K562 (cell line): ENCODE data around the gene FST. TPM values are rescaled to one million over a fixed set of nuclear protein-coding genes. Genes with fewer than 3 reads are reported as not detected.

Experiments
- ATAC-seq: fragments of 200-7000 bp; cut with Tn5 transposase; 3 replicates; pipeline ENCODE4 v1.9.1; 2020; ENCODE audit warnings: moderate library complexity
- BruUV-seq: library from RNA; stranded (reverse); fragments of 400-500 nt; replicated peaks from 2 replicates; lab custom pipeline; 2021; lab: Mats Ljungman, UMichigan
- CTCF ChIA-PET: fragments of 300-600 bp; formaldehyde crosslinking; extraction: SDS; loops from one replicate; lab custom pipeline; 2021; ENCODE audit warnings: low intra/inter-chr PET ratio; lab: Yijun Ruan, JAX
- POLR2A ChIA-PET: fragments of 300-600, 350-650 bp; sonication (Branson Sonifier 250); formaldehyde crosslinking; extraction: SDS; loops from one replicate; lab custom pipeline; 2021; ENCODE audit warnings: antibody characterized with exemption, inconsistent platforms; lab: Yijun Ruan, JAX
- DNase-seq, 4 experiments: peaks; one replicate each; pipeline versions ENCODE4 v3.0.0 to v3.0.0-alpha.2; 2011 to 2018; ENCODE audit warnings: low spot score in 3 of 4, mixed read lengths in 3 of 4; ENCODE audit errors: extremely low read depth in 1 of 4
- FAIRE-seq: peaks from 2 replicates; lab custom pipeline; 2011; peaks lifted over from hg19 to GRCh38; lab: Jason Lieb, UNC
- H2AFZ ChIP-seq: 2 replicates; pipeline ENCODE4 v1.6.0; 2011; ENCODE audit warnings: low read depth, low read length, control low read depth, inconsistent platforms
- H3K27ac ChIP-seq: fragments of 200-600 bp; 3 replicates; pipeline ENCODE4 v1.8.0; 2011; ENCODE audit warnings: low read depth, mild to moderate bottlenecking, control low read depth, inconsistent platforms, low read length, moderate library complexity, mixed read lengths; ENCODE audit errors: extremely low read depth
- H3K27me3 ChIP-seq, 2 experiments: fragments of 300-600 bp in 1 of 2; 2 replicates in 1 of 2; 3 replicates in 1 of 2; pipeline versions ENCODE4 v1.6.0 to v1.8.0; 2011; ENCODE audit warnings: inconsistent platforms in 2 of 2, low read length in 2 of 2, mild to moderate bottlenecking in 1 of 2, mixed read lengths in 1 of 2, moderate library complexity in 1 of 2; ENCODE audit not compliant: control insufficient read depth in 2 of 2, insufficient read depth in 2 of 2
- H3K36me3 ChIP-seq: fragments of 300-600 bp; 3 replicates; pipeline ENCODE4 v1.8.0; 2011; ENCODE audit warnings: mild to moderate bottlenecking, low read length, inconsistent platforms; ENCODE audit not compliant: control insufficient read depth, insufficient read depth
- H3K4me1 ChIP-seq, 2 experiments: fragments of 200-600 bp in 1 of 2; replicated peaks in 1 of 2; 2 replicates in 1 of 2; 3 replicates in 1 of 2; pipeline versions ENCODE4 v1.5.1 to v1.8.0; 2011; ENCODE audit warnings: inconsistent platforms in 2 of 2, low read length in 2 of 2, mild to moderate bottlenecking in 1 of 2, mixed read lengths in 1 of 2, moderate library complexity in 1 of 2; ENCODE audit not compliant: control insufficient read depth in 2 of 2, insufficient read depth in 2 of 2
- H3K4me2 ChIP-seq: 2 replicates; pipeline ENCODE4 v1.6.1; 2011; ENCODE audit warnings: low read length, control low read depth, inconsistent platforms, mixed read lengths; ENCODE audit not compliant: insufficient read depth
- H3K4me3 ChIP-seq: fragments of 200-600 bp; sonication (generic), shearing (Covaris generic); 2 replicates; pipeline ENCODE4 v1.5.1; 2016; ENCODE audit warnings: control low read depth, inconsistent platforms
- H3K79me2 ChIP-seq: fragments of 200-600 bp; 3 replicates; pipeline ENCODE4 v1.8.0; 2011; ENCODE audit warnings: low read length, inconsistent platforms; ENCODE audit not compliant: control insufficient read depth, insufficient read depth
- H3K9ac ChIP-seq, 2 experiments: 2 replicates each; pipeline versions ENCODE4 v1.6.0 to v1.6.1; 2011; ENCODE audit warnings: low read depth in 2 of 2, low read length in 2 of 2, control low read depth in 1 of 2, inconsistent platforms in 1 of 2, mild to moderate bottlenecking in 1 of 2, mixed read lengths in 1 of 2; ENCODE audit not compliant: insufficient read depth in 1 of 2
- H3K9me1 ChIP-seq: one replicate; pipeline ENCODE4 v1.6.0; 2011; ENCODE audit warnings: inconsistent platforms, mild to moderate bottlenecking, low read length, moderate library complexity; ENCODE audit not compliant: control insufficient read depth, insufficient read depth
- H3K9me3 ChIP-seq: replicated peaks from 2 replicates; pipeline ENCODE4 v1.5.1; 2011; ENCODE audit warnings: low read depth, low read length, inconsistent platforms; ENCODE audit not compliant: control insufficient read depth, insufficient read depth
- H4K20me1 ChIP-seq: replicated peaks from 2 replicates; pipeline ENCODE4 v1.6.1; 2011; ENCODE audit warnings: low read length, inconsistent platforms, mixed read lengths; ENCODE audit not compliant: control insufficient read depth, insufficient read depth
- BRF1 ChIP-seq: IDR thresholded peaks from 3 replicates; pipeline ENCODE4 v1.6.1; 2011; ENCODE audit warnings: borderline replicate concordance, mild to moderate bottlenecking; ENCODE audit not compliant: insufficient read length; ENCODE audit errors: extremely low read depth
- HCFC1 ChIP-seq: IDR thresholded peaks from 2 replicates; pipeline ENCODE4 v1.6.1; 2012; ENCODE audit warnings: low read depth, low read length, improper control_type of control experiment
- KDM2B ChIP-seq: fragments of 250-450 bp; sonication (Bioruptor Pico); IDR thresholded peaks from 2 replicates; pipeline ENCODE4 v1.8.0; 2021; ENCODE audit warnings: mild to moderate bottlenecking, moderate library complexity
- LEF1 ChIP-seq: fragments of 450-650 bp; IDR thresholded peaks from 2 replicates; pipeline ENCODE4 v1.6.1; 2016; ENCODE audit warnings: mild to moderate bottlenecking
- MAFK ChIP-seq: IDR thresholded peaks from 2 replicates; pipeline ENCODE4 v1.6.1; 2011; ENCODE audit warnings: low read length, improper control_type of control experiment
- PTRF ChIP-seq: fragments of 450-650 bp; IDR thresholded peaks from 2 replicates; pipeline ENCODE4 v1.6.1; 2016; ENCODE audit warnings: mild to moderate bottlenecking, missing genetic modification characterization, missing compliant biosample characterization
- PURB ChIP-seq: sonication (generic); formaldehyde crosslinking; IDR thresholded peaks from 2 replicates; pipeline ENCODE4 v1.9.0; 2021; ENCODE audit warnings: low read depth, mild to moderate bottlenecking, missing genetic modification reagents
- RAD21 ChIP-seq, 2 experiments: fragments of 250-450 bp in 1 of 2; fragments of 450-650 bp in 1 of 2; sonication (Bioruptor Pico) in 1 of 2; formaldehyde crosslinking in 1 of 2; IDR thresholded peaks in 1 of 2; conservative IDR thresholded peaks in 1 of 2; 2 replicates each; pipeline versions ENCODE4 v1.4.0 to v1.8.0; 2020 to 2022; ENCODE audit warnings: mild to moderate bottlenecking in 2 of 2, moderate library complexity in 1 of 2
- RBM17 ChIP-seq: fragments of 200-400 bp; formaldehyde crosslinking; IDR thresholded peaks from 2 replicates; pipeline ENCODE4 v1.6.1; 2017; ENCODE audit warnings: low read depth, mild to moderate bottlenecking, low read length, borderline replicate concordance
- XRCC4 ChIP-seq: IDR thresholded peaks from one replicate; pipeline ENCODE4 v1.6.1; 2011; ENCODE audit not compliant: insufficient read depth, insufficient read length; ENCODE audit errors: extremely low read depth
- ZFPM2 ChIP-seq: fragments of 250-450 bp; sonication (Bioruptor Pico); IDR thresholded peaks from 2 replicates; pipeline ENCODE4 v1.5.1; 2022; ENCODE audit warnings: mild to moderate bottlenecking
- ZNF174 ChIP-seq: fragments of 250-450 bp; sonication (Bioruptor Pico); IDR thresholded peaks from 2 replicates; pipeline ENCODE4 v1.4.0; 2020; ENCODE audit warnings: mild to moderate bottlenecking
- ZNF79 ChIP-seq: fragments of 250-450 bp; sonication (Bioruptor Pico); IDR thresholded peaks from 2 replicates; pipeline ENCODE4 v1.4.0; 2020; ENCODE audit warnings: low read depth, mild to moderate bottlenecking, moderate library complexity
- WGBS: fragments of 100-300 bp; shearing (Covaris generic); methylation state at CpG from one replicate; pipeline ENCODE4 v1.1.6; 2016; ENCODE audit warnings: low coverage, mixed read lengths; ENCODE audit not compliant: insufficient coverage; ENCODE audit errors: missing lambda C conversion rate; 5-methylcytosine and 5-hydroxymethylcytosine counted together
- in situ Hi-C: fragments of 300-500 bp; cut with MboI; formaldehyde crosslinking; loops from 4 replicates; pipeline ENCODE4 v1.15.0; 2018; ENCODE audit warnings: inconsistent platforms, mixed read lengths
- intact Hi-C: fragments of 100-400 bp; cut with micrococcal nuclease; formaldehyde crosslinking; loops from 2 replicates; pipeline ENCODE4 v1.14.2; 2022
- polyA plus RNA-seq, 8 experiments: library from polyadenylated mRNA; depleted of rRNA in 4 of 8; stranded (reverse) in 5 of 8; unstranded in 3 of 8; fragments of >200 nt; fragmentation: Nextera tagmentation in 2 of 8; fragmentation: Illumina TruSeq in 1 of 8; extraction: Ambion mirVana in 2 of 8; extraction: Trizol in 1 of 8; gene quantifications; 2 replicates each; pipeline versions ENCODE4 v1.2.1 to v1.2.3, GENCODE V29; 2011 to 2014; ENCODE audit warnings: inconsistent platforms in 1 of 8, missing spikeins in 1 of 8
- total RNA-seq, 7 experiments: library from RNA; depleted of rRNA in 6 of 7; stranded (reverse); fragments of >200 nt in 6 of 7; fragmentation: Illumina TruSeq in 2 of 7; extraction: Trizol in 2 of 7; gene quantifications; 2 replicates each; pipeline versions ENCODE4 v1.2.1 to v1.2.3, GENCODE V29; 2011 to 2021; ENCODE audit warnings: low replicate concordance in 1 of 7
- TF ChIP-seq, protein P1 (sequence below): fragments of 450-650 bp; formaldehyde crosslinking; IDR thresholded peaks from 2 replicates; pipeline ENCODE4 v1.4.0; 2022; ENCODE audit warnings: missing genetic modification characterization
- TF ChIP-seq, protein P2 (sequence below): fragments of 250-450 bp; sonication (Bioruptor Pico); IDR thresholded peaks from 2 replicates; pipeline ENCODE4 v1.5.0; 2021; ENCODE audit warnings: mild to moderate bottlenecking, borderline replicate concordance
- TF ChIP-seq, protein P3 (sequence below), 3 experiments: IDR thresholded peaks in 2 of 3; conservative IDR thresholded peaks in 1 of 3; 2 replicates each; pipeline ENCODE4 v1.5.1; 2011 to 2012; ENCODE audit warnings: low read length in 3 of 3, mild to moderate bottlenecking in 3 of 3, control low read depth in 2 of 3, improper control_type of control experiment in 1 of 3, inconsistent platforms in 1 of 3, low read depth in 1 of 3, mixed read lengths in 1 of 3, moderate library complexity in 1 of 3; ENCODE audit not compliant: insufficient read depth in 2 of 3

The FST gene
- total and polyA plus RNA-seq, 9 of the 15 experiments (the other 6 are each of a cell fraction or from before 2014, with no cell fraction given), result 0.03 to 0.27 TPM; not detected in 7

DNA sequence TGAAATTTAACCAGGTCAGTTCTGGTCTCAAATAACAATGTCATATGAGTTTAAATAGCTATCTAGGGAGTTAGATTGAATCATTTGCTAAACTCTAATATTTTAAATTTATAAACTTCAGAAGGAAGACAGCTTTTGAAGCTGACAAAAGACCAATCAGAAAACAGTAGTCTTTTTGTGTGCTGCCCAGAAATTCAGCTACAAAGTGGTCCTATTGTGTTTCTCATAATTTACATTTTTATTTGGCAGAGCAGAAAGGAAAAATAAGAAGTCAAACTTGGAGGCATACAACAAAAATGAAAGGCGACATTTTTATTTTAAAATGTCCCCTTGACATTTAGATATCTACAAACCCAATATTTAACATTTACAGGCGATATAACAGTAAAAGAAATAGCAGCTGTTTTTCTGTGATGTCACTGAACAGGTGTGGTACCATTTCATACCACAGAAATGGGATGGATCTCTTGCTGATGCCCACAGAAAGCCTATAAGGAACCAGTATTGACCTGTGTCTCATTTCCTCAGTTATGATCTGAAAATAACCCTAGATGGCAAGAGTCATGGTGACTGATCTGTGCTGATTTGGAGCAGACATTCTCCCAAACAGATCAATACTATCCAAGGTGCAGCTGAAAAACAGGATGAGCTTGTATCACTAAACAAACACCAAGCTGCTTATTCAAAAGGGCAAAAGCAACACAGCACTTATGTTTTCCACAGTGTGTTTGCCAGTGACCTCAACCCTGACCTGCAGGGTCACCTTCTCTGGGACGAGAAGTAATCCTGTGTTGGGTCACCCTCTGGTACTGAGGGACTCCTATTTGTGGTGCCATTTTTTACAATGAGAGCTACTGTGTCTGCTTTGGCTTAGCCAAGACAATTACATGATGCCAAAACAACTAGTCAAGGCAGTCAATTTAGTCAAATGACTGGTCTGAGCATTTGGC lies 3.6 kb upstream of the FST start:
- Histone ChIP-seq H3K27ac (no peak overlapping the region), H3K9me3 (no peaks in the 10 kb centered on the region), H2AFZ (no peak overlapping the region), H3K4me2 (no peak overlapping the region), H3K4me3 (no peak overlapping the region), H3K27me3 (peaks cover 10 to 17% of the 10 kb centered on the region in 2 experiments), H3K79me2 (no peaks in the 10 kb centered on the region), H3K9me1 (no peaks in the 10 kb centered on the region), H3K36me3 (no peaks in the 10 kb centered on the region), H4K20me1 (peaks cover 7% of the 10 kb centered on the region), H3K9ac (no peak overlapping the region), H3K4me1 (peaks cover 0 to 21% of the 10 kb centered on the region in 2 experiments; a peak in 2 of 5 replicates)
- in situ Hi-C loops (no loop called here), intact Hi-C loops (loop anchor here (5.0 kb wide), 1 partner anchor 755 kb away; no protein-coding TSS in a partner anchor)
- no peak for ATAC-seq
- no peak for FAIRE-seq
- CTCF ChIA-PET, result no interaction called here
- no TSS peak for BruUV-seq
- POLR2A ChIA-PET, result interaction anchor here (0.7 to 0.8 kb wide), 2 partner anchors 29 to 415 kb away, joined by 3 read pairs; no protein-coding TSS in a partner anchor
- TF ChIP-seq RBM17 (no peak), KDM2B (CRISPR knock-in tag) (no peak), PTRF (tag) (no peak), PURB (CRISPR knock-in tag) (no peak), BRF1 (no peak), ZNF174 (CRISPR knock-in tag) (no peak), MAFK (no peak), ZFPM2 (CRISPR knock-in tag) (no peak), RAD21 (CRISPR knock-in tag; conservative IDR thresholded peaks at IDR 0.05 in 1 of 2, IDR thresholded peaks at IDR 0.05 in 1 of 2) (no peak), ZNF79 (CRISPR knock-in tag) (no peak), HCFC1 (no peak), XRCC4 (no peak), LEF1 (no peak)
- TF ChIP-seq, protein P1, sequence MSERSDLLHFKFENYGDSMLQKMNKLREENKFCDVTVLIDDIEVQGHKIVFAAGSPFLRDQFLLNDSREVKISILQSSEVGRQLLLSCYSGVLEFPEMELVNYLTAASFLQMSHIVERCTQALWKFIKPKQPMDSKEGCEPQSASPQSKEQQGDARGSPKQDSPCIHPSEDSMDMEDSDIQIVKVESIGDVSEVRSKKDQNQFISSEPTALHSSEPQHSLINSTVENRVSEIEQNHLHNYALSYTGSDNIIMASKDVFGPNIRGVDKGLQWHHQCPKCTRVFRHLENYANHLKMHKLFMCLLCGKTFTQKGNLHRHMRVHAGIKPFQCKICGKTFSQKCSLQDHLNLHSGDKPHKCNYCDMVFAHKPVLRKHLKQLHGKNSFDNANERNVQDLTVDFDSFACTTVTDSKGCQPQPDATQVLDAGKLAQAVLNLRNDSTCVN (CRISPR knock-in tag), result no peak
- TF ChIP-seq, protein P2, sequence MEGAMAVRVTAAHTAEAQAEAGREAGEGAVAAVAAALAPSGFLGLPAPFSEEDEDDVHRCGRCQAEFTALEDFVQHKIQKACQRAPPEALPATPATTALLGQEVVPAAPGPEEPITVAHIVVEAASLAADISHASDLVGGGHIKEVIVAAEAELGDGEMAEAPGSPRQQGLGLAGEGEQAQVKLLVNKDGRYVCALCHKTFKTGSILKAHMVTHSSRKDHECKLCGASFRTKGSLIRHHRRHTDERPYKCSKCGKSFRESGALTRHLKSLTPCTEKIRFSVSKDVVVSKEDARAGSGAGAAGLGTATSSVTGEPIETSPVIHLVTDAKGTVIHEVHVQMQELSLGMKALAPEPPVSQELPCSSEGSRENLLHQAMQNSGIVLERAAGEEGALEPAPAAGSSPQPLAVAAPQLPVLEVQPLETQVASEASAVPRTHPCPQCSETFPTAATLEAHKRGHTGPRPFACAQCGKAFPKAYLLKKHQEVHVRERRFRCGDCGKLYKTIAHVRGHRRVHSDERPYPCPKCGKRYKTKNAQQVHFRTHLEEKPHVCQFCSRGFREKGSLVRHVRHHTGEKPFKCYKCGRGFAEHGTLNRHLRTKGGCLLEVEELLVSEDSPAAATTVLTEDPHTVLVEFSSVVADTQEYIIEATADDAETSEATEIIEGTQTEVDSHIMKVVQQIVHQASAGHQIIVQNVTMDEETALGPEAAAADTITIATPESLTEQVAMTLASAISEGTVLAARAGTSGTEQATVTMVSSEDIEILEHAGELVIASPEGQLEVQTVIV (CRISPR knock-in tag), result no peak
- TF ChIP-seq, protein P3, sequence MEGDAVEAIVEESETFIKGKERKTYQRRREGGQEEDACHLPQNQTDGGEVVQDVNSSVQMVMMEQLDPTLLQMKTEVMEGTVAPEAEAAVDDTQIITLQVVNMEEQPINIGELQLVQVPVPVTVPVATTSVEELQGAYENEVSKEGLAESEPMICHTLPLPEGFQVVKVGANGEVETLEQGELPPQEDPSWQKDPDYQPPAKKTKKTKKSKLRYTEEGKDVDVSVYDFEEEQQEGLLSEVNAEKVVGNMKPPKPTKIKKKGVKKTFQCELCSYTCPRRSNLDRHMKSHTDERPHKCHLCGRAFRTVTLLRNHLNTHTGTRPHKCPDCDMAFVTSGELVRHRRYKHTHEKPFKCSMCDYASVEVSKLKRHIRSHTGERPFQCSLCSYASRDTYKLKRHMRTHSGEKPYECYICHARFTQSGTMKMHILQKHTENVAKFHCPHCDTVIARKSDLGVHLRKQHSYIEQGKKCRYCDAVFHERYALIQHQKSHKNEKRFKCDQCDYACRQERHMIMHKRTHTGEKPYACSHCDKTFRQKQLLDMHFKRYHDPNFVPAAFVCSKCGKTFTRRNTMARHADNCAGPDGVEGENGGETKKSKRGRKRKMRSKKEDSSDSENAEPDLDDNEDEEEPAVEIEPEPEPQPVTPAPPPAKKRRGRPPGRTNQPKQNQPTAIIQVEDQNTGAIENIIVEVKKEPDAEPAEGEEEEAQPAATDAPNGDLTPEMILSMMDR (IDR thresholded peaks at IDR 0.05 in 2 of 3, conservative IDR thresholded peaks at IDR 0.05 in 1 of 3; ENCODE audit: insufficient read depth in 2 of 3, low read depth in 1 of 3, low read length in 3 of 3), result no peak
- no peak for DNase-seq
- WGBS, result 0% methylated on average over 3 of the region's 3 CpGs
